Measurements from ENCODE around the gene ART5.

- TF ChIP-seq EP300 (IDR thresholded peaks at IDR 0.05; ENCODE audit: low read depth), result no peak
- TF ChIP-seq CTCF (IDR thresholded peaks at IDR 0.05), result no peak
Measured at GRCh38 chr11:3664032-3664630, 22.3 kb upstream of the ART5 start.
